AG09319 (cell line): ENCODE measurements around the gene XCL1.

Source experiments
- DNase-seq: peaks from one replicate; pipeline ENCODE4 v3.0.0-alpha.2; 2010; ENCODE audit warnings: low read depth; ENCODE audit errors: extremely low read depth
- TF ChIP-seq, protein P1 (sequence below): IDR thresholded peaks from 2 replicates; pipeline ENCODE4 v1.5.1; 2011; ENCODE audit warnings: low read depth, mild to moderate bottlenecking, inconsistent platforms, low read length, moderate library complexity

XCL1 gene

DNA sequence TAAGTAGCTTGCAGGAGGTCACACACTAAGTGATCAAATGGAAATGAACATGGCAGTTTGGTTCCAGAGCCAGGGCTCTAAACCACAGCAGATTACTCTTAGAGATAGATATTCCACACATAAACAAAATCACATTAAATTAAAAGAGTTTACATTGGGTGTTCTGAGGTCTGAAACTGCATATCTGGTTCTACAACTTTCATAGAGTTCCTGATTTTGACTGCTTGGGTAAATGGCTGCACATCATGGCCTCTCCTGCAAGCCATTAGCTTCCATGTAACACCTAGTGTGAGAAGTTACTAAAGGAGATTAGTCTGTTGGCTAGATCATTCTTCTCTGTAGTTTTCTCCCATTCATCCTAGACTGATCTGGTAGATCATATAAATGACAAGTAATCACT is 19.8 kb upstream of the XCL1 start:
- DNase-seq: peak; percentile 16
- TF ChIP-seq, protein P1, sequence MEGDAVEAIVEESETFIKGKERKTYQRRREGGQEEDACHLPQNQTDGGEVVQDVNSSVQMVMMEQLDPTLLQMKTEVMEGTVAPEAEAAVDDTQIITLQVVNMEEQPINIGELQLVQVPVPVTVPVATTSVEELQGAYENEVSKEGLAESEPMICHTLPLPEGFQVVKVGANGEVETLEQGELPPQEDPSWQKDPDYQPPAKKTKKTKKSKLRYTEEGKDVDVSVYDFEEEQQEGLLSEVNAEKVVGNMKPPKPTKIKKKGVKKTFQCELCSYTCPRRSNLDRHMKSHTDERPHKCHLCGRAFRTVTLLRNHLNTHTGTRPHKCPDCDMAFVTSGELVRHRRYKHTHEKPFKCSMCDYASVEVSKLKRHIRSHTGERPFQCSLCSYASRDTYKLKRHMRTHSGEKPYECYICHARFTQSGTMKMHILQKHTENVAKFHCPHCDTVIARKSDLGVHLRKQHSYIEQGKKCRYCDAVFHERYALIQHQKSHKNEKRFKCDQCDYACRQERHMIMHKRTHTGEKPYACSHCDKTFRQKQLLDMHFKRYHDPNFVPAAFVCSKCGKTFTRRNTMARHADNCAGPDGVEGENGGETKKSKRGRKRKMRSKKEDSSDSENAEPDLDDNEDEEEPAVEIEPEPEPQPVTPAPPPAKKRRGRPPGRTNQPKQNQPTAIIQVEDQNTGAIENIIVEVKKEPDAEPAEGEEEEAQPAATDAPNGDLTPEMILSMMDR: no peak

DNA sequence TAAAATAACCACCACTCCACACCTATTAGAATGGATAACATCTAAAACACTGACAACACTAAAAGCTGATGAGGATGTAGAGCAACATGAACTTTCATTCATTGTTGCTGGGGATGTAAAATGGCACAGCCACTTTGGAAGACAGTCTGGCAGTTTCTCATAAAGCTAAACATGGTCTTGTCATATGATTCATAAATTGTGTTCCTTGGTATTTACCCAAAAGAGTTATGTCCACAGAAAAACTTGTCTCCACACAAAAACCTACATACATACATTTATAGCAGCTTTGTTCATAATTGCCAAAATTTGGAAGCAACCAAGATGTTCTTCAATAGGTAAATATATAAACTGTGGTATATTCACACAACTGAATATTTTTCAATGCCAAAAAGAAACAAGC is 16.0 kb upstream of the XCL1 start:
- DNase-seq: no peak
- TF ChIP-seq, protein P1: no peak

GRCh38 chr1:168561989-168562388 is 14.4 kb upstream of the XCL1 start:
- DNase-seq: no peak
- TF ChIP-seq, protein P1: no peak

DNA sequence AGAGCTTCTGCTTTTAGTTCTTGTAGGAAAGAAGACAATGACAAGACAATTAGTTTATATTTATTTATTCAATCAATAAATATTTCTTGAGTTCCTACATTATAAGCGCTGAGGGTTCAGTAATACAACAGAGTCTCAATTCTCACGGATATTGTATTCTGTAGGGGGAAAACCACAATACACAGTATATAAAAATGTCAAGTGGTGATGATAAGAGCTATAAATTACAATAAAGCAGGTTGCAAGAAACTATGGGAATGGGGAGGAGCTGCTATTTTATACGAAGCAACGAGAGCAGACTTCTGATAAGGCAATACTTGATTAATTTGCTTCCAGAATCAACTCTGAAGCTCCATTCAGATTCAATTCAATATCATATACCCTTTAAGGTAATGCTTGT is 10.6 kb upstream of the XCL1 start:
- TF ChIP-seq, protein P1: no peak

DNA sequence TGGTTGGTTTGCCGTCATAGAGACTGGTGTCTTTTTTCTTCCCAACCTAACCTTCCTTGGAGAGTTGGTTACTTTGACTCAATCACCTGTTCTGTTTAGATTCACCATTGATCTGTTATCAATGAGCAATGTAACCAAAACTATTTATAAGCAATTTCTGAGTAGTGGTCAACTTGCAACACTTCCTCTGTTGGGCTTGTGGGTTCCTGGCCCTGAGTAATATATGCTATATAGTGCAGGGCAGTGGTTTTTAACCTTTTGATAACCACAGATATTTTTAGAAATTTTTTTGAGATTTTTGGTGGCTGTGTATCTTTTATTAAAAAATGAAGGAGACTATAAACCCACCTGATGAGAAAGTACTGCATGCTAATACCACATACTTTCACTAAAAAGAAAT is 9.4 kb upstream of the XCL1 start:
- DNase-seq: no peak
- TF ChIP-seq, protein P1: no peak

More for the DNA sequence above, 10.6 kb upstream of the XCL1 start:
- DNase-seq: no peak

DNA sequence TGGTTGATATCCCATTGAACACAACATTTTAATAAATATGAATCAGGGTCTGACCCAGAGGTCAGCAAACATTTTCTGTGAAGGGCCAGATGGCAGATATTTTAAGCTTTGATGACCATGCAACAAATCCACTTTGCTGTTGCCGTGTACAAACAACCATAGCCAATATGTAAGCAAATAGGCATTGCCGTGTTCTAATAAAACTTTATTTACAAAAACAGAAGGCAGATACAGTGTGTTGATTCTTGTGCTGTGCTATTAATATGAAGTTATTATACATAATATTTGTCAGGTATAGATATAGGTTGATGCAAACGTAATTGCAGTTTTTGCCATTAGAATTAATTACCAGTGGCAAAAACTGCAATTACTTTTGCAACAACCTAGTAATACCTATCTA is 8.8 kb upstream of the XCL1 start:
- TF ChIP-seq, protein P1: no peak
- DNase-seq: no peak

GRCh38 chr1:168568346-168568745 is 8.1 kb upstream of the XCL1 start:
- DNase-seq: no peak

More at GRCh38 chr1:168568346-168568745, 8.1 kb upstream of the XCL1 start:
- TF ChIP-seq, protein P1: no peak
